Kidney epithelial cell (primary cell): ENCODE data around the gene TRNP1. TPM values are rescaled to one million over a fixed set of nuclear protein-coding genes. Genes with fewer than 3 reads are reported as not detected.
A peak's percentile ranks its signal among the peaks of the same experiment; 100 is the strongest.

Experiments used
- DNase-seq: peaks from one replicate; pipeline ENCODE4 v3.0.0-alpha.2; 2010; ENCODE audit warnings: low read depth
- H3K27me3 ChIP-seq: 2 replicates; pipeline ENCODE4 v1.6.0; 2011; ENCODE audit warnings: low read length; ENCODE audit not compliant: control insufficient read depth, insufficient read depth
- H3K36me3 ChIP-seq: 2 replicates; pipeline ENCODE4 v1.5.1; 2011; ENCODE audit warnings: low read length; ENCODE audit not compliant: control insufficient read depth, insufficient read depth
- H3K4me3 ChIP-seq: 2 replicates; pipeline ENCODE4 v1.5.1; 2011; ENCODE audit warnings: low read depth, mild to moderate bottlenecking, control low read depth, low read length
- CTCF ChIP-seq: IDR thresholded peaks from 2 replicates; pipeline ENCODE4 v1.5.1; 2011; ENCODE audit warnings: mild to moderate bottlenecking, moderate library complexity, low read length, control low read depth, inconsistent platforms; ENCODE audit not compliant: insufficient read depth, poor library complexity, severe bottlenecking
- total RNA-seq: library from RNA; depleted of rRNA; stranded (reverse); fragments of >200 nt; gene quantifications from 2 replicates; pipeline ENCODE4 v1.2.3, GENCODE V29; 2015

Gene TRNP1
- total RNA-seq, 1 donor from 2014 or later = 127 TPM

- no peak for TF ChIP-seq CTCF
- Histone ChIP-seq H3K4me3 (peak overlapping the region; percentile 21), H3K27me3 (no peaks in the 10 kb centered on the region), H3K36me3 (no peaks in the 10 kb centered on the region)
- no peak for DNase-seq
Measured at GRCh38 chr1:26996024-26996423, 2.5 kb downstream of the TRNP1 start.

- no peak overlapping the region for H3K4me3 ChIP-seq
- DNase-seq = no peak
- TF ChIP-seq CTCF = no peak
- H3K27me3 ChIP-seq = no peaks in the 10 kb centered on the region
- H3K36me3 ChIP-seq = no peaks in the 10 kb centered on the region
Measured at GRCh38 chr1:26996665-26997064, 3.2 kb downstream of the TRNP1 start.

GRCh38 chr1:26998429-26999300 is 5.2 kb downstream of the TRNP1 start:
- Histone ChIP-seq H3K4me3 (no peak overlapping the region), H3K27me3 (no peaks in the 10 kb centered on the region), H3K36me3 (no peaks in the 10 kb centered on the region)
- no peak for DNase-seq
- no peak for TF ChIP-seq CTCF

DNA sequence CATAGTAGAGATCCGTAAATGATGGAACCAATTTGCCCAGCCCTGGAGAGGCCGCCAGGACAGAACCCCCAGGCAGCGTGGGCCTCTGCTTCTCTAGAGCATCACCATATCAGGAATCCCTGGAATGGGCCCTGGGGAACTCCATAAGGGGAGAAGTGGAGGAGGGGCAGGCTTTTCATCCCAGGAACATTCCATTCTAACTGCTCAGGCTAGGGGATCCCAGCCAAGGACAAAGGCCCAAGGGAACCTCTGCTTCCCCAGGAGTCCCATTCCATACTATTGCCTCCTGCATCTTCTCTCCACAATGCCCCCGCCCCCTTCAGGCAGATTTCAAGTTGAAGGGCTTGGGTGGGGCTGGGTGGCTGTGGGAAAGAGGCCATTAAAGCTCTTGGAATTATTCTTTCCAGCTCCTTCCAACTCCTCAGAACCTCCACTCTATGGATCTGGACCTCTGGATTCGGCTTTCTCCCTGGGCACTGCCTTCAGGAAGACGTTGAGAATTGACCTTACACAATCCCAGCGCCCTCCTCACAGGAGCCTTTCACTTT is 6.0 kb downstream of the TRNP1 start:
- H3K4me3 ChIP-seq = no peak overlapping the region
- H3K27me3 ChIP-seq = no peaks in the 10 kb centered on the region
- no peak for DNase-seq
- no peak for TF ChIP-seq CTCF
- no peaks in the 10 kb centered on the region for H3K36me3 ChIP-seq

DNA sequence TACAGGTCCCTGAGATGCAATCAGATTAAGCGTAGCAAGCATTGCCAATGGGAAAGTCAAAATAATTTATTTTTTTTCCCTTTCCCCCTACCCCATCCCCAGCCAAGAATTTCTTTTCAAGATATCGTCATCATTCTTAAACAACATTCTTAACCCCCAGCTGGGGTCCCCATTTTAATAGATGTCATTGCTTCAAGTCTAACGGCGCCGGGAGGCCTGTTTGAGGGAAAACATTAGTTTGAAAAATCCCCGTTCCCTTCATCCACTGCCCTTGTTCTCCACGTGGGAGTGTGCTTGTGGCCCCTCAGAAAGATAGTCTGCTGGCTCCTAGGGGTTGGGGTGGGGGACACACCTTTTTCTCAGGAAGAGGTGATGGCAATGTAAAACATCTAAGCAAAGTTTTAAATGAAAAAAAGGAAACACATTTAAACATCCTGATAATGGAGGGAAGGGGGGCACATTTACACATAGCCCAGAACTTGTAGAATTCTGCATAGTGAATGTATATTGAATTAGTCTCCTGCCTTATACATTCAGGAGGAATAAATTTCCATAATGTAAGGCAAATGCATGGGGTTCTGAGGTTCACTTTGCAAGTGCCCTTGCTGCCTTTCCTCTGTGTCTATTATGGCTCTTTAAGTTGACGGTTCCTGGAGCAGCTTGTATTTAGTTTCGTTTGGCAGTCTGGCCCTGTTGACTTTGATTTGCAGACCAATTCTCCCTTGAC is 6.8 kb downstream of the TRNP1 start:
- no peak for TF ChIP-seq CTCF
- Histone ChIP-seq H3K27me3 (no peaks in the 10 kb centered on the region), H3K4me3 (no peak overlapping the region), H3K36me3 (no peaks in the 10 kb centered on the region)
- DNase-seq = no peak
